ENCODE measurements around the gene KBTBD3. TPM values are rescaled to one million over a fixed set of nuclear protein-coding genes. Genes with fewer than 3 reads are reported as not detected.

The KBTBD3 gene
- total RNA-seq, 4 donors from 2014 or later = 2.8 to 6.8 (median 4.7) TPM

- TF ChIP-seq CTCF (IDR thresholded peaks at IDR 0.05; ENCODE audit: low read depth) = no peak
Measured at GRCh38 chr11:106061249-106061784, 15.8 kb downstream of the KBTBD3 start.

DNA sequence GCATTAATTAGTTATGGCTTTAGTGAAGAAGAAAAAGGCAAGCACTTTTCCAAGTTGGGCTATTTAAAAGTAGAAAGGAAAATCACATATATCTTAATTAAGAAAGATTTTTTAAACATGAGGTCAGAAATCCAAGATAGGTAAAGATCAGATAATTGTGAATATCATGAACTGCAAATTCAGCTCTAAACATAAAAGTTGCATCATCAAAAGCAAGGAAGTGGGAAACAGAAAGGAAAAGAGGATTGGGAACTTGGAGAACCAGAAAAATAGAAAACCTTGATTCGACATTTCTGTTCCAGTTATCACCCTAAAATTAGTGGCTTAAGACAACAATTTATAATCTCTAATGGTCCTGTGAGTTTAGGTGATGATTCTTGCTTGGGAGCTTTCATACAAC lies 17.5 kb downstream of the KBTBD3 start:
- TF ChIP-seq CTCF (IDR thresholded peaks at IDR 0.05; ENCODE audit: low read depth) = no peak

- no peak for TF ChIP-seq CTCF (IDR thresholded peaks at IDR 0.05; ENCODE audit: low read depth)
Measured at GRCh38 chr11:106051103-106051502, 26.0 kb downstream of the KBTBD3 start.

- no peak for TF ChIP-seq CTCF (IDR thresholded peaks at IDR 0.05; ENCODE audit: low read depth)
Measured at GRCh38 chr11:106049727-106050476, 27.2 kb downstream of the KBTBD3 start.

DNA sequence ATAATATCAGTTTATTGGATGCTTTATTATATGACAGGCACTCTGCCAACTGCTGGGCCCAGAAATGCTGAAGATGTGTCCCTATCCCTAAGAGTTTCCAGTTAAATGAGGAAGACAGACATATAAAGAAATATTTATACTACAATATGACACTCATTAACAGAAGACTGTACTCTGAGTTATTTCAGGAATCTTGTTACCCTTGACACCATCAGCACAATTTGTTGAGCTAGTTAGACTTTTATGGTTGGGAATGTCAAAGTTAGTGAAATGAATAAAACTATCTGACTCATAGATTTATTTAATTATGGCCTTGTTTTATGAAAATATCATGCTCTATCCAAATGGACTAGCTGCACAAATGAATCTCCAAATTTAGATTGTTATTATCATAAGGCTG lies 29.5 kb downstream of the KBTBD3 start:
- TF ChIP-seq CTCF (IDR thresholded peaks at IDR 0.05; ENCODE audit: low read depth) = no peak

DNA sequence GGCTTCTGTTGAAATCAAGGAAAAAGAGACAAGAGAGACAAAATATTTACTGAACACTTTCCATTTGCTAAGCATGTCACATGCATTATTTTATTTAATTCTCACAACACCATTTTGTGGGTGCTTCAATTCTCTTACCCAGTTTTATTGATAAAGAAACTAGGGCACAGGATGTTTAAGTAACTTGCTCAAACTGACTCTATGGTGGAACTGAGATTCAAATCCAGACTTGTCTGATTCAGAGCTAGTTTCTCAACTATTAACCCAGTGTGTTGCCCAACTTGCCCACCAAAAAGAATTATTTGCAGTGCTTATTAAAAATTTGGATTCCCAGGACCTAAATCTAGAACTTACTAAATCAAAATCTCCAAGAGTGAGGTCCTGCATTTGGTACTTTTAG lies 33.6 kb downstream of the KBTBD3 start:
- no peak for TF ChIP-seq CTCF (IDR thresholded peaks at IDR 0.05; ENCODE audit: low read depth)

GRCh38 chr11:106032861-106033260 lies 44.3 kb downstream of the KBTBD3 start:
- TF ChIP-seq CTCF (IDR thresholded peaks at IDR 0.05; ENCODE audit: low read depth) = no peak
